Transverse colon (tissue), 4 donors: ENCODE measurements around the gene SCNM1.
"Not testable (repeated sequence)": the region's sequence is repeated elsewhere in the genome, so short reads cannot be mapped to it uniquely, and the experiment has no call there.

Source experiments
- CTCF ChIP-seq, 5 experiments: fragments of 200-600 bp in 3 of 5; fragments of 450-650 bp in 2 of 5; sonication (generic) in 3 of 5; IDR thresholded peaks; 1 replicate in 2 of 5; 2 replicates in 3 of 5; pipeline ENCODE4 v1.5.1; 2016 to 2017; ENCODE audit warnings: antibody characterized with exemption in 5 of 5, inconsistent platforms in 3 of 5, mild to moderate bottlenecking in 2 of 5, moderate library complexity in 1 of 5
- POLR2A ChIP-seq: fragments of 450-650 bp; IDR thresholded peaks from one replicate; pipeline ENCODE4 v1.6.1; 2016; ENCODE audit warnings: antibody characterized with exemption, mild to moderate bottlenecking, moderate library complexity
- POLR2AphosphoS5 ChIP-seq, 3 donors: sonication (generic); formaldehyde crosslinking; IDR thresholded peaks; one replicate each; pipeline ENCODE4 v1.6.1; 2016; ENCODE audit warnings: antibody characterized with exemption in 3 of 3

GRCh38 chr1:151194894-151195594 lies 29.1 kb downstream of the SCNM1 start:
- not testable (repeated sequence) for TF ChIP-seq CTCF (IDR thresholded peaks at IDR 0.05)
- TF ChIP-seq POLR2AphosphoS5 (IDR thresholded peaks at IDR 0.05), result peak in 2 of 3 donors; percentile 10 to 80
- peak; percentile 41 for TF ChIP-seq POLR2A
